Hepatocyte (in vitro differentiated cells): ENCODE data around the gene LINC01488.

Experiments used
- EZH2 ChIP-seq: fragments of 200-600 bp; sonication (generic); IDR thresholded peaks from 2 replicates; pipeline ENCODE4 v1.6.1; 2016; ENCODE audit warnings: antibody characterized with exemption, mild to moderate bottlenecking, borderline replicate concordance
- TF ChIP-seq, protein P1 (sequence below): fragments of 200-600 bp; sonication (generic); IDR thresholded peaks from 2 replicates; pipeline ENCODE4 v1.5.1; 2016; ENCODE audit warnings: antibody characterized with exemption, mild to moderate bottlenecking; ENCODE audit not compliant: poor library complexity

GRCh38 chr11:69489031-69489745 is 7.7 kb downstream of the LINC01488 start:
- no peak for TF ChIP-seq EZH2
- TF ChIP-seq, protein P1, sequence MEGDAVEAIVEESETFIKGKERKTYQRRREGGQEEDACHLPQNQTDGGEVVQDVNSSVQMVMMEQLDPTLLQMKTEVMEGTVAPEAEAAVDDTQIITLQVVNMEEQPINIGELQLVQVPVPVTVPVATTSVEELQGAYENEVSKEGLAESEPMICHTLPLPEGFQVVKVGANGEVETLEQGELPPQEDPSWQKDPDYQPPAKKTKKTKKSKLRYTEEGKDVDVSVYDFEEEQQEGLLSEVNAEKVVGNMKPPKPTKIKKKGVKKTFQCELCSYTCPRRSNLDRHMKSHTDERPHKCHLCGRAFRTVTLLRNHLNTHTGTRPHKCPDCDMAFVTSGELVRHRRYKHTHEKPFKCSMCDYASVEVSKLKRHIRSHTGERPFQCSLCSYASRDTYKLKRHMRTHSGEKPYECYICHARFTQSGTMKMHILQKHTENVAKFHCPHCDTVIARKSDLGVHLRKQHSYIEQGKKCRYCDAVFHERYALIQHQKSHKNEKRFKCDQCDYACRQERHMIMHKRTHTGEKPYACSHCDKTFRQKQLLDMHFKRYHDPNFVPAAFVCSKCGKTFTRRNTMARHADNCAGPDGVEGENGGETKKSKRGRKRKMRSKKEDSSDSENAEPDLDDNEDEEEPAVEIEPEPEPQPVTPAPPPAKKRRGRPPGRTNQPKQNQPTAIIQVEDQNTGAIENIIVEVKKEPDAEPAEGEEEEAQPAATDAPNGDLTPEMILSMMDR: no peak
